ENCODE measurements around the gene COL15A1.

Gene COL15A1

DNA sequence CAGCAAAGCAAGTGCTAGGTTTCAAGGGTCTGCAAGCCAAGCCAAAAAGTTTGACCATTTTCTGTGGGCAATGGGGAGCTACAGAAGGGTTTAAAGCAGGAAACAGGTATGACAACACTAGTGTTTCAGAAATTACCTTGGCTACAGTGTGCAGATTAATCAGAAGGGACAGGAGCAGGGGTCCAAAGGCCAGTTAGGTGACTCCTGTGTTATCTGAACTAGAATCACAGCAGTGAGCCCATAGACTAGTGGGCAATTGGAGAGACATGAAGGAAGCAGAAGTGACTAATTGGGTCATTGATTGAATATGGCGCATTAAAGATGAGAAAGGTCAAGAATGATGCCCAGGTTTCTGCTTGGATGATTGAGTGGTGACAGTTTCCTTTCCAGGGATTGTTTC lies 119.8 kb downstream of the COL15A1 start:
- no peak for DNase-seq

DNA sequence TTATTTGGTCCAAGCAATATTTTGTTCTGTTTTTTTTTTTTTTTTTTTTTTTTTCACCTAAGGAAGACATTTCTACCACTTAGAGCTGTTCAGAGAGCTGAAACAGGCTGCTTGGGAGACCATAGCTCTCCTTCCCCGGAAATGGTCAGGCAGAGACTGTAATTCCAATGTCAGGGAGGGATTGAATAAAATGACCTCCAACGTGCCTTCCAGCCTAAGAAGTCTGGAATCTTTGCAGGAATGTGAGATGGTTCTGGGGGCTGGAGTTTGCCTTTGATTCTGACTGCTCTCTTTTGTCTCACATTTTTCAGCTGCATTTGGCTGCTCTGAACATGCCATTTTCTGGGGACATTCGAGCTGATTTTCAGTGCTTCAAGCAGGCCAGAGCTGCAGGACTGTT lies 122.9 kb downstream of the COL15A1 start:
- no peak for DNase-seq

GRCh38 chr9:99069075-99069474 lies 125.4 kb downstream of the COL15A1 start:
- DNase-seq: no peak

DNA sequence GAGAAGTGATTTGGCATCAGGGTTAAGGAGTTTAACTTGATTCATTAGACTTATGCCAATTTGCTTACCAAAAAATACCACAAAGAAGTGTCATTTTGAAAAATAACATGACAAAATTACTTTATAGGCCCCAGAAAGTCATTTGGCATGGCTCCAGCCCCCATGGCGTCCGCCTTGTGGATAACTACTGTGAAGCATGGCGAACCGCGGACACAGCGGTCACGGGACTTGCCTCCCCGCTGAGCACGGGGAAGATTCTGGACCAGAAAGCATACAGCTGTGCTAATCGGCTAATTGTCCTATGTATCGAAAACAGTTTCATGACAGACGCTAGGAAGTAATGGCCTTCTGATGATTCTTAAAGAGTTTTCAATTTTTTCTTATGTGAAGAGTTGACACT lies 125.8 kb downstream of the COL15A1 start:
- no peak for DNase-seq

DNA sequence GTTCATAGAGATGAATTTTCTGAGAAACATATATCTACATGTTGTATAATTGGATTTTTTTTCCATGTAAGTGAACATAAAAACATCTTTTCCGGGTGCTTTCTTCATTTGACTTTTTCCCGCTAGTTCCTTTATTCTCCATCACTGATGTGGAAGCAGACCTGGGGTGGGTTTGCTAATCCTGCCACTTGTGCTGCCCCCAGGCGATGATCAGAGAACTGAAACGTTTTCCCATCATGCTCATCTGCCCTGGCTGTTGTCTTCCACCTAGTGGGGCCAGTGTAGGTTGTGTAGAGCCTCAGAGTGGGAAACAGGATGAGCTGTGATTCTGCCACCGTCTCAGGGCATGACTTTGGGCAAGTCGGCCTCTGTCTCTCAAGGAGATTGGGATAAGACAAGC lies 127.0 kb downstream of the COL15A1 start:
- DNase-seq: no peak

- no peak for DNase-seq
Observed at GRCh38 chr9:99071313-99072039, 127.8 kb downstream of the COL15A1 start.

DNA sequence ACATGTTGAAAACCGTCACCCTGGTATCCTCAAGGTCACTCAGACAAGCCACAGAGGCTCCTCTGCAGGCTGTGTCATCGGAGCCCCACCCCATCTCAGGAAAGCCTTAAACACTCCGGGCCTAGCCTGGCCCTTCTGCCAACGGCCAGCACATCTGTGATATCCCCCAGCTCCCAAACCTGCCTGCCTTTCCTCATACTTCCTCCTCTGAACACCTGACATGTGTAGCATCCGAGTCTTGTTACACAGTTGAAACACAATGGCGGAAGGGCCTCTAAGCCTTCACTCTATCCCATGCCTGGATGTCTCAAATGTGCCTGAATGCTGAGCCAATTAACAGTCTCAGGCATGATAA lies 128.3 kb downstream of the COL15A1 start:
- no peak for DNase-seq

DNA sequence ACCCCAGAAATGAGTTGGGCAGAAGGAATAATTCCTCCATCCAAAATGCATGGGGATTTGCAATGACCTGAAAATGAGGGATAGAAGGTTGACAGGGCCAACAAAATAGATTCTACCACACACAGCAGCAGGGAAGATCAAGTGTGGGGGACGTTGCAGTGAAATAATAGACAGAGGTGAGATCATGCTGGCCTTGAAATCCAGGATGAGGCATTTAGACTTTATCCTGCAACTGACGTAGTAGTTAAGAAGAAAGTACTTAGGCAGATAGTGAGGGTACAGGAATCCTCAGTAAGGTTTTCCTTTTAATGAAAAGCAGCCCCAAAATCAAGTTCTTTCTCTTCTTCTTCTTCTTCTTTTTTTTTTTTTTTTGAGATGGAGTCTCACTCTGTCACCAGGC lies 129.6 kb downstream of the COL15A1 start:
- no peak for DNase-seq

- DNase-seq: no peak
Observed at GRCh38 chr9:99073985-99074901, 130.5 kb downstream of the COL15A1 start.

GRCh38 chr9:99074902-99075245 lies 131.2 kb downstream of the COL15A1 start:
- DNase-seq: no peak

DNA sequence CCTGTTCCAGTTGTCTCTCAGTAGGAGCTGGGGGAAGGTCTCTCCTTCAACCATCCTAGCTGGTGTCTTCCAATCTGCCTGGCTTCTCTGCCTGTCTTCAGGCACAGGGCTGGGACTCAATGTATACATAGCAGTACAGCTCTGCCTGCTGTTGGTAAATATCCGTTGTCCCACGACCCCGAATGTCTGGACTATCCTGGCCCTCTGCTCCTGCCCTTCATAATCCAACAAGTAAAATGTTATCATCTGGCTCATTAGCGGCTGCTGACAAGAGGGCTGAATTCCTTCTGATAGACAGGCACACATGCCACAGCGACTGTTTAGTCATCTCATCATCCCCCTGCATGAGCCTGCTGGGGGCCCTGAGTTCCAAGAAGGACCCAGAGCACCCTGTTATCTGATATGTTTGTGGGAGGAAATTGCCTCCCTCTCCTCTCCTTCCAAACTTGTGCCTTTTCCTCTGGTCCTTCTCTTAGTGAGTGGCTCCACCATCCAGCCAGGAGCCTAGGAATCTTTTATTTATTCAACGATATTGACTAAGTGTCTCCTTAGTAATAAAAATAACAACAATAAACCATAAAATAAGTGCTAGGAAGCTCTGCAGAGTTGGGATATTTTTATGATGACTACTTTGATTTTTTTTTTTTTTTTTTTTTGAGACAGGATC lies 131.7 kb downstream of the COL15A1 start:
- DNase-seq: no peak

DNA sequence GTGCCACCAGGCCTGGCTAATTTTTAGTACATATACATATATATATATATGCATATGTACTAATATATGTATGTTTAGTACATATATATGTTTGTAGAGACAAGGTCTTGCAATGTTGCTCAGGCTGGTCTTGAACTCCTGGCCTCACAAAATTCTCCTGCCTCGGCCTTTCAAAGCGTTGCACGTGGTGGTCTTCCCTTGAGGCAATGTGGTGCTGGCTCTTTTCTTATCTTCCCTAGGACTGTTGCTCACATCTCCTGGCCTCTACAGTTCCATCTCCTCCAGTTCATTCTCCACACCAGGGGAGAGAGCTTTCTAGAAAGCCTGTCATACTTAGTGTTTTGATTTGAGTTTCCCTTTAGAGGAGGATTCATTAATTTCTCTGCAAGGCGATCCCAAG lies 132.3 kb downstream of the COL15A1 start:
- no peak for DNase-seq

DNA sequence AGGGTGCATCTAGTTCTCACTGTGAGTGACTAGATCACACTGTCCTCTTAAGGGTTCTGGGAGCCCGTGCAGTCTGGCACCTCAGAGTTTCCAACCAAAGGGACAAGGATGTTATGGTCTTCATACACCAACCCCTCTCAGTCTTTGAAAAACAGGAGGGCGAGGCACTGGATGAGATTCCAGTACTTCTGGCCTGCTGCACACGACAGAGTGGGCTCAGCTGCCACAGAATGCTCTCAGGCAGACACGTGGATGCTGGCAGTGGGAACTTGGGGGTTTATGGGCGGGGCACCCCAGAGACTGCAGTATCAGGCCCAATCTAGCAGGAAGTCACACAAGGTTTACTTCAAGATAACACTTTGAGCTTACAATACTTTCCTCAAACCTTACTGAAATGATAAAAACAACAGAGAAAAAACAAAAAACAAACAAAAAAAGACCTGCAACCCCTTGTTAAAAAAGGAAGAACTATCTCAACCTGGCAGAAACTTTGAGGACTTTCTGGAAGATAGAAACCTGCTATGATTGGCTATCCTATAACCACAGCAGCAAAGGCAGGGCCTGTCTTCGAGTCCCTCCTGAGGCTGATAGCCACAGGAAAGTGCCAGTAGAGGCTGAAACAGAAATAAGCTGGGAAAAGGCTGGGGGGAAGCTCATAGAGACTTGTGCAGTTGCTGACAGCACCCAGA lies 132.9 kb downstream of the COL15A1 start:
- DNase-seq: no peak

- no peak for DNase-seq
Observed at GRCh38 chr9:99078717-99079116, 135.0 kb downstream of the COL15A1 start.

- no peak for DNase-seq
Observed at GRCh38 chr9:99079542-99079941, 135.8 kb downstream of the COL15A1 start.

DNA sequence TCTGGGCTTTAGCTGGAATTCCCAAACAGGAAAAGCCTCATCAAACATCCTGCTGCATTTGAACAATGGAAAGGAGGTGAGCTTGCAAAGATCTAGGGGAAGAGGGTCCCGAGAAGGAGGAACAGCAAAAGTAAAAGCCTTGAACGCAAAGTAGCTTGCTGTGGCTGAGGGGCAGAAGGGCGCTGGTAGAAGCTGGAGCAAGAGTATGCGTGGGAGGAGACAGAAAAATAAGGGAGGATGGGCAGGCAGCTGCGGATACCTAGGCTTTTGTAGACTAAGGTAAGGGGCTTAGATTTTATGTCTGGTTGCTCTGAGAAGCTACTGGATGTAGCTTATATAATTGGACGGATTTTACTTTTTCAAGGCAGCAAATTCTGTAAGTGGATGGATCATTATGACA lies 139.3 kb downstream of the COL15A1 start:
- DNase-seq: no peak

- DNase-seq: no peak
Observed at GRCh38 chr9:99085949-99086948, 142.5 kb downstream of the COL15A1 start.

- DNase-seq: no peak
Observed at GRCh38 chr9:99087462-99087861, 143.8 kb downstream of the COL15A1 start.

DNA sequence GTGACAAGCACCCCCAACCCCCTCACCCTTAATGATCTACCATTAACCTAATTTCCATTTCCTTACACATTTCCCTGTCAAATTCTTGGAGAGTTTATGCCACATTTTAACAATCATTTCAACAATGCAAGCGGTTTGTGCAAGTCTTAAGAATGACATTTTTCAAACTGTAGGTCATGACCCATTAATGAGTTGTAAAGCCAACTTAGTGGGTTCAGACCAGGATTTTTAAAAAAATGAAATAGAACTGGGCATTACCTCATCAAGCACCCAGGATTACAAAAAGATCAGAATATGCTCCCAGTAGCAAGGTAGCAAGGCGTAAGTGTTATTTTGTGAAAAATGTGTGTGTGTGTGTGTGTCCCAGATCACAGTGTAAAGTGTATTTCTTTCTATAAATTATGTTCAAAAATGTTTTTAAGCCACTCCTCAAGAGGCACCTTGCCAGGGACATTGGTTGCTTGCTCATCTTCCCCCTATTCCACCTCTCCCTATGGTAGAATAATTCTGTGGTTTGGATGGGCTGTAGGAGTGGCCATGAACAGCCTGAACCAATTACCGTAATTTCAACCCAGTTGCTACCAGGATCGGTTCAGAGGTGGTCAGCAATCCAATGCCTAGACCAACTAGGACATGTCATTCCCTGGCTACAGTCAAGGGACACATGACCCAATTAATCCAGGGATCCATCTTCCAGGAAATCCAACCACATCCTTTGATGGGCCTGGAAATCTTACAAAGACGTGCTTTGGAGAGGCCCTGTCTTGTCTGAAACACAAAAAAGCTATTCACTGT lies 146.8 kb downstream of the COL15A1 start:
- DNase-seq: no peak

- no peak for DNase-seq
Observed at GRCh38 chr9:99092643-99093491, 149.2 kb downstream of the COL15A1 start.
